NCI-H146 treated with DMSO at 0.1 percent for 48 hours (cell line): ENCODE data around the gene HECA.
"Not testable (repeated sequence)": the region's sequence is repeated elsewhere in the genome, so short reads cannot be mapped to it uniquely, and the experiment has no call there.

Source experiments
- DNase-seq: peaks from one replicate; lab custom pipeline; 2025; ENCODE audit not compliant: unreplicated experiment; lab: John Stamatoyannopoulos, UW

HECA gene, protein sequence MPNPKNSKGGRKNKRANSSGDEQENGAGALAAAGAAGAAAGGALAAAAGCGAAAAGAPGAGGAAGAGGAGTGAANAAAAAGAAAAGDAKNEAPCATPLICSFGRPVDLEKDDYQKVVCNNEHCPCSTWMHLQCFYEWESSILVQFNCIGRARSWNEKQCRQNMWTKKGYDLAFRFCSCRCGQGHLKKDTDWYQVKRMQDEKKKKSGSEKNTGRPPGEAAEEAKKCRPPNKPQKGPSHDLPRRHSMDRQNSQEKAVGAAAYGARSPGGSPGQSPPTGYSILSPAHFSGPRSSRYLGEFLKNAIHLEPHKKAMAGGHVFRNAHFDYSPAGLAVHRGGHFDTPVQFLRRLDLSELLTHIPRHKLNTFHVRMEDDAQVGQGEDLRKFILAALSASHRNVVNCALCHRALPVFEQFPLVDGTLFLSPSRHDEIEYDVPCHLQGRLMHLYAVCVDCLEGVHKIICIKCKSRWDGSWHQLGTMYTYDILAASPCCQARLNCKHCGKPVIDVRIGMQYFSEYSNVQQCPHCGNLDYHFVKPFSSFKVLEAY

DNA sequence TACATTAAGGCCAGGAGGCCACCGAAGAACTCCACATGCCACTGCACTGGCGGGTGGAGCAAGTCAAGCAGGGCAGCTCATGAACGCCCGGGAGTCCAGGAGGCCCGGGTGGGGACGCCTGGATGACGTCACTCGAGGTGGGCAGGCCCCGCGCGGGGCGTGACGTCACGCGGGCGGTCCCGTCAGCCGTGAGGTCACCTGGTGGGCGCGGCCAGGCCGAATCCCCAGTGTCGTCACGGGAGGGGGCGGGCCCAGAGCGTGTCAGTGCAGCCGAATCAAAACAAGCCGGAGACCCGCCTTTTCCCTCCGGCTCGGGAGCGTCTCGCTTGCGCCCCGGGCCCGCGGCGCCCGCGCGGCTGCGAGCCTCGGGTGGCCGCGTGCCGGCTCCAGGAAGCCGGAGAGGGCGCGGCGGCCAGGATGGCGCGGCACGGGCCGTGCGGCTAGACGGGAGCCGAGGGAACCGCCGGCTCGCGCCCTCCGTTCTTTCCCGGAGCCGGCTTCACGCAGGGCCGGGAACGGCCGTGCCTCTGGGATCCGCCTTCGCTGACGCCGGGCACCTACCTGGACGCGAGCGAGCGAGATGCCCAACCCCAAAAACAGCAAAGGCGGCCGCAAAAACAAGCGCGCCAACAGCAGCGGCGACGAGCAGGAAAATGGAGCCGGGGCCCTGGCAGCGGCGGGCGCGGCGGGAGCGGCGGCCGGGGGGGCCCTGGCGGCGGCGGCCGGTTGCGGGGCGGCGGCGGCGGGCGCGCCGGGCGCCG lies at the start of gene HECA:
TSS of gene HECA (plus strand) at position 264 of the 761 bp plus-strand sequence. CDS start at position 581, 317 bp downstream.
- peak; percentile 95 for DNase-seq

DNA sequence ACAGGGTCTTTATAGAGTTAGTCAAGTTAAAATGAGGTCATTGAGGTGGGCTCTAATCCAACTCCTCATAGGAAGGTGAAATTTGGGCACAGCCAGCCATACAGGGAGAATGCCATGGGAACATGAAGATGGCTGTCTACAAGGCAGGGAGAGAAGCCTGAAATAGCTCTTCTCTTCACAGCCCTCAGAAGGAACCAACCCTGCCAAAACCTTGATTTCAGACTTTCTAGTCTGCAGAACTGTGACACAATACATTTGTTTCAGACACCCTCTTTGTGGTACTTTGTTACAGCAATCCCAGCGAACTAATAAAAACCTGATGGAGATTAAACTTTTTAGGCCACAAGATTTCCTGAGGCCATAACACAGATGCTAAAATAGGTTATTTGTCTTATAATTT lies 43.1 kb upstream of the HECA start:
- DNase-seq: no peak

DNA sequence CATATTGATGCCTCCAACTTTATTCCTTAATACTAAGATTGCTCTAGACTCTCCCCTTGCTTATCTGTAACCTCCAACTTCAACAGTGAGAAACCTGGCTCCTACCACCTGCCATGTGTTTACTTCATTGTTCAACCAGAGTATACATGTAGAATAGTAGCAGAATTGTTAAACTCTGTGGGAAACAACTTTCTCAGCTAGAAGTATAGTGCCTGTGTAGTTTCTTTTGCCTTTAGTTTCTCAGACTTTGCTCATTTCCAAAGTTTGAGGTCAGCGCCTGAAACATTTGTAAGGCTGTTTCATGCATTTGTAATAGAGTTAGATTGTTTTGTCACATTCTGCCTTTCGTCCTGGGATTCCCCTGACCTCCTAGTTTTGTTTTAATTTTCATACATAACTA lies 34.9 kb upstream of the HECA start:
- no peak for DNase-seq

DNA sequence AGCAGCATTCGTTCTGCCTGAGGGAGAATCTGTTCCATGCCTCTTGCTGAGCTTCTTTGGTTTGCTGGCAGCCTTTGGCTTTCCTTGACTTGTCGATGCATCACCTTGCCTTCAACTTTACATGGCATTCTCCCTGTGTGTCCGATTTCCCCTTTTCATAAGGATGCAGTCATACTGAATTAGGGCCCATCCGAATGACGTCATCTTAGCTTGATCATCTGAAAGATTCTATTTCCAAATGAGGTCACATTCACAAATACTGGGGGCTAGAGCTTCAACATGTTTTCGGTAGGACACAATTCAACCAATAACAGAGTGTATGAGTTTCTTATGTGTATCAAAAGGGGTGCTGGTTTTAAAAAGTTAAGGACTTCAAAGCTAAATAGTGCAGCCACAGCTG lies 27.8 kb upstream of the HECA start:
- DNase-seq: no peak

DNA sequence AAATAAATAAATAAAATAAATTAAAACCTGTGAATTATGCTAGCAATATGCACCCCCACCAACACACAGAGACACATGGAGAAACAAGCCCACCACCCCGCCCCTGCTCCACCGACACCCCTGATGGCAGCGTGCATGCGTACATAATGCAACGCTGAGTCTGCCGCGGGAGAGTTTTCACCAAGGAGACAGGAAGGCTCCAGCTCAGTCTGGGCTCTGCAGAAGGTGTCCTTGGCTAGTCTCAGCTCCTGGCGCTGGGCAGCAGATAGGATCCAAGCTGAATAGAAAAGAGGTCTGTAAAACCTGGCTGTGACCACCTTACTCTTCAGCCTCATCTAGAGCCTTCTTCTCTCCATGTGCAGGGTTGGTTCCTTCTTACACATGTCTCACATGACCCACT lies 26.5 kb upstream of the HECA start:
- DNase-seq: no peak

DNA sequence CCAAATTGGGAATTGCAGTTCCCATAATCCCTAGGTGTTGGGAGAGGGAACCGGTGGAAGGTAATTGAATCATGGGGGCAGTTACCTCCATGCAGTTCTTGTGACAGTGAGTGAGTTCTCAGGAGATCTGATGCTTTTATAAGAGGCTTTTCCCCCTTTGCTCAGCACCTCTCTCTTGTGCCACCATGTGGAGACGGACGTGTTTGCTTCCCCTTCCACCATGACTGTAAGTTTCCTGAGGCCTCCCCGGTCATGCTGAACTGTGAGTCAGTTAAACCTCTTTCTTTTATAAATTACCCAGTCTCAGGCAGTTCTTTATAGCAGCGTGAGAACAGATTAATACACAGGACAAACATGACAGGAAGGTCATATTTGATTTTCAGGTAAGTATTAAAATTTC lies 25.3 kb upstream of the HECA start:
- DNase-seq: no peak

DNA sequence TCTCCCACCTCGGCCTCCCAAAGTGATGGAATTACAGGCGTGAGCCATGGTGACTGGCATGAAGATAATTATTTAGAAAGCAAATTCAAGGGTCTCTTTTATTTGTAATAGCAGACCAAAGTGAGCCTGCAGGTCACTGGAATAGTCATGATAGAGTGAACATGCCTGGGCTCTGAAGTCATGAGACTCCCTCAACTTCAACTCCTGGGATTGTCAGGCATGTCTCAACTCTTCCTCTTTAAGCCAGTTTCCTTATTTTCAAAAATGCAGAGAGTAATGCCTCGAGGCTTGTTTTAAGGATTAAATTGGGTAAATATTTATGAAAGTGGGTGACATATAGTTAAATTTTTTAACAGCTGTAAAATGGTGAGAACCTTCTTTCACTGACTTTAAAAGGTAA lies 22.7 kb upstream of the HECA start:
- DNase-seq: no peak

DNA sequence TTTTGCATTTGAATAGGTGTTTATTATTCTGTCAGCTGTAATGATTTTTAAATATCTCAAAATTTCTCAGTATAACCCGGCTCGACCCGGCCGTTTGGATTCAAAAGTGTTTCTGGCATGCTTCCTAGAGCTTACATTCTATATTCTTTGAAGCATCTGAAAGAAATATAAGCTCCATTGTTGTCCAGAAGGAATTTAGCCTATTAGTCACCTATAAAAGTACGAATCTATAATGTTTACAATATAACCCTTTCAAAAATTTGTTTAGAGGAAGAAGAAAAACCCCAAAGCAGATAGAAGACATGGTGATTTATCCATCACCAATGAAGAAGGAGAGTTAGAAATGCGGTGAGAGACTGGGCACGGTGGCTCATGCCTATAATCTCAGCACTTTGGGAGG lies 22.3 kb upstream of the HECA start:
- DNase-seq: no peak

DNA sequence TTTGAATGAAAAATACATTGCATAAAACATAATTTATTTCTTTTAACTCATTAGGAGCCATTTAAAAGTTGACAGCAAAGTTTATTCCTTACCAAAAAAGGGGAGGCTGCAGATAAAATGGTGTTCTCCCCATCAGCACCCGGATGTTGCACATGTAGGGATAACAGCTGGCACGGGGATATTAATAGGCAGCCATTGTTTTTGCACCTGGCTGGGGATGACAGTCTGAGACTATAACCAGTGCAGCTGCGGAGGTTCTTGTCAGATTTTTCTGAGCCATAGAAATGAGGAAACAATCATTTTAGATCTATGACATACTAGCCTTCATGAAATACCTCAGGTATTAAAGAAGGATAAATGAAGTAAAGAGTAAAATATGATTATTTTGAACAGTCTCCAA lies 20.1 kb upstream of the HECA start:
- DNase-seq: peak; percentile 96

DNA sequence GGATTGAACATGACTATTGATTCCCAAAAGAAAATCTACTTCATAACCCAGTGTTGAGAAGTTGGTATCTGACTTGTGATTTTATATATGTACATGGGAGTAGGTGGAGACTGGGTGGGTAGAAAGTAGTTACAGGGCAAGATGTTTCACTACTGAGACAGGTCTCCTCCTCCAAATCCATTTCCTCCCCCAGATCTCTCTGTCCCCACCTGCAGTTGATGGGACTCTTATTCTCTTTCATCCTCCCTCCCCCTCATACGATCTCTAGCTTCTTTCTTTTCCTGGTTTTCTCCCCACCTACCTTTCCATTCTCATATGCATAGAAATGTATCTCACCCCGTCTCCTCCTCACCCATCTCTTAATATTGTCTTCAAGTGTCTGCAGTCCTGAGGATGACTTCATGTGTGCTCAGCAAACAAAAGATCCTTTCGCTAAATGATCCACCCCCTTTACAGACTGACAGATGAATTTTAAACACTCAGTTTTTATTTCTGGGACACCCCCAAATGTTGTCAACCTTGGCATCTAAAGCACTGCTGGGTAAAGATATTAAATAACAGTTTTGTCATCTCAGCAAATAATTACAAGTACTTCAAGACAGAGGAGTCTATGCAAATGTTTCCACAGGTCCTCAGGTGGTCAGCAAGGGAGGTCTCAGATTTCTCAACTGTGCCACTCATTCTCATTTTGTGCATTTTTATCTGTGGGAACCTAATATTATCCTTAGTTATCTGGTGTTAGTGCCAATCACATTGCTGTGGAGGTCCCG lies 18.7 kb upstream of the HECA start:
- no peak for DNase-seq

DNA sequence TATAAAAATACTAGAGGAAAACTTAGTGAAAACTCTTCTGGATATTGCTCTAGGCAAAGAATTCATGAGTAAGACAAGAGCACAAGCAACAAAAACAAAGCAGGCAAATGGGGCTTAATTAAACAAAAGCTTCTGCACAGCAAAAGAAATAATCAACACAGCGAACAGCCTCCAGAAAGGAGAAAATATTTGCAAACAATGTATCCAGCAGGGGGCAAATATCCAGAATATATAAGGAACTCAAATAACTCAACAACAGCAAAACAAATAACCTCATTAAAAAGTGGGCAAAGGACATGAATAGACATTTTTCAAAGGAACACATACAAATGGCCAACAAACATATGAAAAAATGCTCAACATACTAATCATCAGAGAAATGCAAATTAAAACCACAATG lies 17.1 kb upstream of the HECA start:
- no peak for DNase-seq

DNA sequence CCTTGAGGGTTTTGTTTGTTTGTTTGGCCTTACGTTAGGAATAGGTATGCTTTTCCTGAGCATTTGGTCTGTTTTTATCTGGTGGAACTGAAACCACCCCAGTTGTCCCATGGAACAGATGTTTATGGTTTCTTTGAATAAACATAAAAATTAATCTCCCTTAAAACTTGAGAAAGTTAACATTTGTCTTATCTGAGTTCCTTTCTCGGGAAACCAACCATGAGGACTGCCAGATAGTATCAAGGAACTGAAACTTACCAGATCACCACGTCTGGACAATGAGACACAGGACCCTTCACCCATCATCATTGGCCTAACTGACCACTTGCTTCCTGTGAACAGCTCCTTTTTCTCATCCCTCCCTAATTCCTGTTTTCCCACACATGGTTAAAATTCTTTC lies 15.3 kb upstream of the HECA start:
- DNase-seq: no peak

DNA sequence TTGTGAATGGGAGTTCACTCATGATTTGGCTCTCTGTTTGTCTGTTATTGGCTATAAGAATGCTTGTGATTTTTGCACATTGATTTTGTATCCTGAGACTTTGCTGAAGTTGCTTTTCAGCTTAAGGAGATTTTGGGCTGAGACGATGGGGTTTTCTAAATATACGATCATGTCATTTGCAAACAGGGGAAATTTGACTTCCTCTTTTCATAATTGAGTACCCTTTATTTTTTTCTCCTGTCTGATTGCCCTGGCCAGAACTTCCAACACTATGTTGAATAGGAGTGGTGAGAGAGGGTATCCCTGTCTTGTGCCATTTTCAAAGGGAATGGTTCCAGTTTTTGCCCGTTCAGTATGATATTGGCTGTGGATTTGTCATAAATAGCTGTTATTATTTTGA lies 12.1 kb upstream of the HECA start:
- DNase-seq: not testable (repeated sequence)

DNA sequence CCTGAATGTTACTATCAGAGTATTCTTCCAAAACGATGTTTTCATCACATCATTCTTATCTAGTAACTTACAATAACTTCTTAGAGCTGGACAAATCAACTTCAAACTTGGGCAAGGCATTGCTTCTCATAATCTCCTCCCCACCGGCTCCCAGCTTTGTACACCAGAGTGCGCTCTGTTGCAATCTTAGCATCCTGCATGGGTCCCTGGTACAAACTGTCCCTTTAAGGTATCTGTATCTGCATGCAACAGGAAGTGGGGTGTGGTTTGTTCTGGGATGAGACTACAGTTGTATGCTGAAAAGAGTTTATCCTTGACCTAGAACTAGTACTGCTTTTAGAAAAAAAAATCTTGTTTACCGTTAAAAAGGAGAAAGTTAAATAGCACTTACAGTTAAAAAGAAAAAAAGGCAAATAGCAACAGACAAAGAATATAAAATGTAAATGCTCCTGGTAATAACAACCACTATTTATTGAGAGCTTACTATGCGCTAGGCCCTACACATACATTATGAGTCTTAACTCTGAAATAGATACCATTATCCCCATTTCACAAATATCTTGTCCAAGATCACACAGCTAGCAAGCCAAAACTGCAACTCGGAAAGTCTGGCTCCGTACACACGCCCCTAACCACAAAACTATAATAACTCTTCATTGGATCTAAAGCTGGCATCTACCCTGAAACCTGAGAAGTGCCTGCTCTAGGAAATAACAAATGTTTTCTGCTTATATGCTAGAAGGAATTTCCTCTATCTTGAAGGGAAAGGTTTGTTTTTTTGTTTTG lies 9.8 kb upstream of the HECA start:
- DNase-seq: peak; percentile 27

DNA sequence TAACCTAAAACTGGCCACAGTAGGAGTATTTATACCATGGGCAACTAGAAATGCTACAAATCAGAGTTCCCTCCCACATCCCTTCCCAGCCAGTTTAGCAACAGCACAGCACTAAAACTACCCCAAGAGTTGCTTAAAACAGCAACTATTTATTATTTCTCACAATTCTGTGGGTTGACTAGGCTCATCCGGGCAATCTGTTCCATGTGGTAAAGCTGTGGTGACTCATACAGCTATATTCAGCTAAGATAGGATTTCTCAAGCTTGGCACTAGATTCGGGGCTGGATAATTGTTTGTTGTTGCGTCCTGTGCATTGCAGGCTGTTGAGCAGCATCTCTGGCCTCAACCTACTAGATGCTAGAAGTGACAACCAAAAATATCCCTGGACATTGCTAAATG lies 8.6 kb upstream of the HECA start:
- no peak for DNase-seq

DNA sequence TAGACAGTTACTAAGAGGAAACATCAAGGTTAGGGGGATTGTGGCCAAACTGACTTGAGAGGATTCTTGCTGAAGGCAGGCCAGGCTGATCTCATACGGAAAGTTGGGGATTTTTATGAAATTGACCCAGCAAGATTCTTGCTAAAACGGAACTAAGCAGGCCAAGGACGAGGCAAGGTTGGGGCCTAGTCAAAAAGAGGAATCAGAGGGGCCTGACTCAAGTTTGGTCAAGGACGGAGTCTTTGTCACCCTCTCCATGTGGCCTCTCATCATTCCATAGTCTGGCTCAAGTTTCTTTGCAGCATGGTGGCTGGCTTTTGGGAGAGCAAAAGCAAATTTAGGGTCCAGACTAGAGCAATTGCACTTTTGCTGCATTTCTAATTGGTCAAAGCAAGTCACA lies 7.9 kb upstream of the HECA start:
- DNase-seq: no peak

DNA sequence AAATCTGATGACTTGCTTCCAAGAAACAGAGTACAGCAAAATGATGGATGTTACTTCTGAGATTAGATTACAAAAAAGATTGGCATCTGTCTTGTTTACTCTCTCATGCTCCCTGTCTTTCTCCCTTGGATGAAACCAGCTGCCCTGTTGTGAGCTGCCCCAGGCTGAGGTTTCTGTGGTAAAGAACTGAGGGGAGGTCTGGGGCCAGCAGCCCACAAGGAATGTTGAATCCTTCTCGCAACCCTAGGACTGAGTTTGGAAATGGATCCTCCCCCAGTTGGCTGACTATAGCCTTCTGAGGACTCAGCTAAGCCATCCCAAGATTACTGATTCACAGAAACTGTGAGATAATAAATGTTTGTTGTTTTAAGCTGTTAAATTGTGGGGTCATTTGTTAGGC lies 5.6 kb upstream of the HECA start:
- DNase-seq: no peak

DNA sequence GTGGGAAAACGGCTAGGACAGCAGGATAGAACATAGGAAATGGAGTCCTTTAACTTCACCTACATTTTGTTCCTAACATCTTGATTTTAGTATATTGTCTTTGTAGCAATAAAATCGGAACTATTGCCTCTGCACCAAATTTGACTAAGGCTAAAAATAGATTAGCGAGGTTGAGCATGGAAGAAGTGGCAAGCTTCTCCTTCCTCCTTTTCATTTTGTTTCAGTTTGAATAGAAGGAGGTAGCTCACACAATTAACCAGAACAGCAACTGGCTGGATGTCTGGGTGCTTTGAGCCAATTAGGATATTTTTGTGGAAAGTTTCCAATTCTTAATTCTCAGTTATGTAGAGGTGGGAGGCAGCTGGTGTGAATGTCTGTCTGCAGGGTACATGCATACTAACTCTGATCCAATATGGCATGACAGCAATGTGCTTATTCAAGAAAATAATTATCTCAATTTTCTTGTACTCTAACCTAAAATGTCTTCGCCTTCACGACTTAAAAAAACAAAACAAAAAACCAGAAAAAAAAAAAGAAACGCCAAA lies 3.1 kb upstream of the HECA start:
- no peak for DNase-seq

DNA sequence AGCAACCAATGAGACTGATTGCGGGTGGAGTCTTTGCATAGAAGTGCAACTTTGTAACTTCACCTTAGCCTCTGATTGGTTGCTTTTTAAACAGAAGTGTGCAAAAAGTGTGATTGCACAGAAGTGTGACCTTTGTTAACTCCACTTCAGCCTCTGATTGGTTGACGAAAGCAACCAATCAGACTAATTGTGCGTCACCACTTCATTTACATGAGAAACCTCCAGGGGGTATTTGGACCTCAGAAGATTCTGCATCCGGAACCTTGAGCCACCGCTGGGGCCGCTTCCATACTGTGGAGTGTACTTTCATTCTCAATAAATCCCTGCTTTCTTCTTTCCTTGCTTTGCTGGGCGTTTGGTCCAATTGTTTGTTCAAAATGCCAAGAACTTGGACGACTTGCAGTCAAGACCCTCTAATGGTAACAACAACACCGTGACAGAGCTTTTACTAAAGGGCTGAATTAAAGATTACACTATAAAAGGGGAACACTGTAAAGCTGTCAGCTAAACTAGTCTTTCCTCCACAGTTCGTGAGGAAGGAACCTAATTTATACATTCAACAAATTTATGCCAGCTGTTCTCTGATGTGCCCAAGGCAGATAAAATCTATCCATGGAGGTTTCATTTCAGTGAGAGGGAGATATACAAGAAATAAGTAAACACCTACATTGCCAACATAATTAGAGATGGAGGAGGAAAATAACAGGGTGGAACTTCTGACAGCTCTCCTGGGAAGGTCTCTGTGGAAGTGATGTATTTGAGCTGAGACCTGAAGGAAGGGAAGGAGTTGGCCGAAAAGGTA lies 1.4 kb upstream of the HECA start:
- peak; percentile 91 for DNase-seq

DNA sequence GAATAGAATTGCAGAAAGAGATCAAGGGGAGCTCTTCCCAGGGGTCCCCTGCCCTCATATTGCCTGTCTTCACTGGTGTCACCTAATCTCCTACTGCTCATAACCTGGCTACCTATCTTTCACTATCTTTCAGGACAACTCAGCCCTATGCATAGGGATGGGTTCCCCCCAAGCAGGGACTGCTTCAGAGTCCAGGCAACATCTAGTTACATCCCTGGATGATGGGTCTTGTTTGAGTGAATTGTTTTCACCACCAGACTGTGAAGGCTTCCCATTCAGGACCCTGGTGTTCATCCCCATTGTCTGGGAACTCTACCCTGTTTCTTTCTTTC lies 850 bp upstream of the HECA start:
- DNase-seq: no peak
